ENCODE data around the gene SAMD8. TPM values are rescaled to one million over a fixed set of nuclear protein-coding genes. Genes with fewer than 3 reads are reported as not detected.

Gene SAMD8
- total and polyA plus RNA-seq, 10 of the 15 experiments (the other 5 are each of a cell fraction or from before 2014, with no cell fraction given), result 2.8 to 26.0 (median 9.3) TPM

GRCh38 chr10:75086278-75086934 lies 25.1 kb upstream of the SAMD8 start:
- ChIA-PET SMC1A (ENCODE audit: uncharacterized antibody, unreplicated experiment) (no interaction called here), CTCF (interaction anchor here (0.6 to 0.7 kb wide), 2 partner anchors 16 to 793 kb away, joined by 3 to 4 read pairs; no protein-coding TSS in a partner anchor), POLR2A (no interaction called here), RAD21 (ENCODE audit: unreplicated experiment) (no interaction called here)
- Histone ChIP-seq H3K4me3 (no peak overlapping the region), H3K27ac (ENCODE audit: control insufficient read depth, insufficient read depth) (no peak overlapping the region), H3K36me3 (ENCODE audit: control insufficient read depth in 2 of 2, insufficient read depth in 2 of 2, low read length in 1 of 2) (no peaks in the 10 kb centered on the region), H3K27me3 (replicated peaks in 1 of 2; ENCODE audit: control insufficient read depth in 2 of 2, insufficient read depth in 2 of 2, low read length in 1 of 2) (no peaks in the 10 kb centered on the region), H3K4me2 (ENCODE audit: control insufficient read depth, insufficient read depth) (no peak overlapping the region), H3K4me1 (ENCODE audit: control insufficient read depth, insufficient read depth, low read length) (no peaks in the 10 kb centered on the region), H2AFZ (ENCODE audit: control insufficient read depth, low read depth, low read length) (no peak overlapping the region), H4K20me1 (ENCODE audit: control insufficient read depth, insufficient read depth) (no peaks in the 10 kb centered on the region), H3K9me3 (replicated peaks; ENCODE audit: control insufficient read depth, insufficient read depth, low read length) (no peaks in the 10 kb centered on the region), H3K79me2 (ENCODE audit: control insufficient read depth, insufficient read depth, low read length) (no peaks in the 10 kb centered on the region), H3K9ac (ENCODE audit: control insufficient read depth, insufficient read depth, low read length) (no peak overlapping the region)
- no peak for FAIRE-seq
- no peak for ATAC-seq
- DNase-seq (ENCODE audit: low read depth, low spot score), result no peak
- WGBS (ENCODE audit: insufficient coverage, insufficient replicate concordance, low lambda C conversion rate, missing lambda C conversion rate), result 48% methylated on average over 9 of the region's 9 CpGs
- intact Hi-C loops (cut with micrococcal nuclease; ENCODE audit: unreplicated experiment) (no loop called here), in situ Hi-C loops (cut with MboI) (no loop called here)
- BruUV-seq (replicated peaks), result no TSS peak
- no peak for TF ChIP-seq PKNOX1 (IDR thresholded peaks at IDR 0.05)
- no peak for TF ChIP-seq ELK1 (IDR thresholded peaks at IDR 0.05; ENCODE audit: low read depth, low read length)
- no peak for TF ChIP-seq CREM (IDR thresholded peaks at IDR 0.05; ENCODE audit: low read depth)
- TF ChIP-seq NFYB (IDR thresholded peaks at IDR 0.05; ENCODE audit: insufficient read depth, low read depth, low read length), result no peak
- TF ChIP-seq MTA3 (IDR thresholded peaks at IDR 0.05; ENCODE audit: borderline replicate concordance, low read length), result no peak
- no peak for TF ChIP-seq YBX1 (IDR thresholded peaks at IDR 0.05)
- no peak for TF ChIP-seq MTA2 (IDR thresholded peaks at IDR 0.05; ENCODE audit: low read depth)
- no peak for TF ChIP-seq NR2C2 (IDR thresholded peaks at IDR 0.05; ENCODE audit: borderline replicate concordance, control insufficient read depth, insufficient read length, low read depth)
- TF ChIP-seq, protein P1, sequence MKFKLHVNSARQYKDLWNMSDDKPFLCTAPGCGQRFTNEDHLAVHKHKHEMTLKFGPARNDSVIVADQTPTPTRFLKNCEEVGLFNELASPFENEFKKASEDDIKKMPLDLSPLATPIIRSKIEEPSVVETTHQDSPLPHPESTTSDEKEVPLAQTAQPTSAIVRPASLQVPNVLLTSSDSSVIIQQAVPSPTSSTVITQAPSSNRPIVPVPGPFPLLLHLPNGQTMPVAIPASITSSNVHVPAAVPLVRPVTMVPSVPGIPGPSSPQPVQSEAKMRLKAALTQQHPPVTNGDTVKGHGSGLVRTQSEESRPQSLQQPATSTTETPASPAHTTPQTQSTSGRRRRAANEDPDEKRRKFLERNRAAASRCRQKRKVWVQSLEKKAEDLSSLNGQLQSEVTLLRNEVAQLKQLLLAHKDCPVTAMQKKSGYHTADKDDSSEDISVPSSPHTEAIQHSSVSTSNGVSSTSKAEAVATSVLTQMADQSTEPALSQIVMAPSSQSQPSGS (IDR thresholded peaks at IDR 0.05; ENCODE audit: low read length), result no peak
- no peak for TF ChIP-seq KLF5 (IDR thresholded peaks at IDR 0.05; ENCODE audit: partially characterized antibody)
- no peak for TF ChIP-seq SMARCA5 (IDR thresholded peaks at IDR 0.05)
- TF ChIP-seq, protein P2, sequence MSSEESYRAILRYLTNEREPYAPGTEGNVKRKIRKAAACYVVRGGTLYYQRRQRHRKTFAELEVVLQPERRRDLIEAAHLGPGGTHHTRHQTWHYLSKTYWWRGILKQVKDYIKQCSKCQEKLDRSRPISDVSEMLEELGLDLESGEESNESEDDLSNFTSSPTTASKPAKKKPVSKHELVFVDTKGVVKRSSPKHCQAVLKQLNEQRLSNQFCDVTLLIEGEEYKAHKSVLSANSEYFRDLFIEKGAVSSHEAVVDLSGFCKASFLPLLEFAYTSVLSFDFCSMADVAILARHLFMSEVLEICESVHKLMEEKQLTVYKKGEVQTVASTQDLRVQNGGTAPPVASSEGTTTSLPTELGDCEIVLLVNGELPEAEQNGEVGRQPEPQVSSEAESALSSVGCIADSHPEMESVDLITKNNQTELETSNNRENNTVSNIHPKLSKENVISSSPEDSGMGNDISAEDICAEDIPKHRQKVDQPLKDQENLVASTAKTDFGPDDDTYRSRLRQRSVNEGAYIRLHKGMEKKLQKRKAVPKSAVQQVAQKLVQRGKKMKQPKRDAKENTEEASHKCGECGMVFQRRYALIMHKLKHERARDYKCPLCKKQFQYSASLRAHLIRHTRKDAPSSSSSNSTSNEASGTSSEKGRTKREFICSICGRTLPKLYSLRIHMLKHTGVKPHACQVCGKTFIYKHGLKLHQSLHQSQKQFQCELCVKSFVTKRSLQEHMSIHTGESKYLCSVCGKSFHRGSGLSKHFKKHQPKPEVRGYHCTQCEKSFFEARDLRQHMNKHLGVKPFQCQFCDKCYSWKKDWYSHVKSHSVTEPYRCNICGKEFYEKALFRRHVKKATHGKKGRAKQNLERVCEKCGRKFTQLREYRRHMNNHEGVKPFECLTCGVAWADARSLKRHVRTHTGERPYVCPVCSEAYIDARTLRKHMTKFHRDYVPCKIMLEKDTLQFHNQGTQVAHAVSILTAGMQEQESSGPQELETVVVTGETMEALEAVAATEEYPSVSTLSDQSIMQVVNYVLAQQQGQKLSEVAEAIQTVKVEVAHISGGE (CRISPR knock-in tag; IDR thresholded peaks at IDR 0.05), result no peak
- no peak for TF ChIP-seq BMI1 (IDR thresholded peaks at IDR 0.05; ENCODE audit: borderline replicate concordance)
- no peak for TF ChIP-seq REST (IDR thresholded peaks at IDR 0.05; ENCODE audit: low read depth, low read length)

Measured in GM12878 (cell line).